ENCODE results near the gene SEMA3A. TPM values are rescaled to one million over a fixed set of nuclear protein-coding genes. Genes with fewer than 3 reads are reported as not detected.

Gene SEMA3A
- total and polyA plus RNA-seq, 4 donors, result 0.13 to 0.56 (median 0.20) TPM

- Histone ChIP-seq H3K27ac (ENCODE audit: low read depth in 1 of 2, low read length in 2 of 2) (no peak overlapping the region), H3K4me3 (ENCODE audit: low read depth in 1 of 3, low read length in 3 of 3) (no peak overlapping the region), H3K36me3 (ENCODE audit: control insufficient read depth in 4 of 4, insufficient read depth in 3 of 4, low read depth in 1 of 4, low read length in 3 of 4) (no peaks in the 10 kb centered on the region), H3K4me1 (ENCODE audit: control insufficient read depth in 4 of 4, insufficient read depth in 4 of 4, low read length in 3 of 4) (no peaks in the 10 kb centered on the region), H3K27me3 (ENCODE audit: control insufficient read depth in 4 of 4, insufficient read depth in 4 of 4, low read length in 3 of 4) (no peaks in the 10 kb centered on the region), H3K9me3 (ENCODE audit: control insufficient read depth in 4 of 4, low read length in 3 of 4) (no peaks in the 10 kb centered on the region), H3K9ac (ENCODE audit: low read depth in 1 of 2, low read length in 2 of 2) (no peak overlapping the region)
- WGBS, result 66% methylated on average over 1 of the region's 1 CpG
- no peak for DNase-seq (ENCODE audit: low spot score)
- TF ChIP-seq REST (IDR thresholded peaks at IDR 0.05) (no peak), NR2F2 (IDR thresholded peaks at IDR 0.05) (no peak), TAF1 (conservative IDR thresholded peaks at IDR 0.05) (no peak), HNF4G (IDR thresholded peaks at IDR 0.05) (no peak), YY1 (IDR thresholded peaks at IDR 0.05) (no peak), GABPA (IDR thresholded peaks at IDR 0.05 in 1 of 2, conservative IDR thresholded peaks at IDR 0.05 in 1 of 2) (no peak)
- TF ChIP-seq, protein P1, sequence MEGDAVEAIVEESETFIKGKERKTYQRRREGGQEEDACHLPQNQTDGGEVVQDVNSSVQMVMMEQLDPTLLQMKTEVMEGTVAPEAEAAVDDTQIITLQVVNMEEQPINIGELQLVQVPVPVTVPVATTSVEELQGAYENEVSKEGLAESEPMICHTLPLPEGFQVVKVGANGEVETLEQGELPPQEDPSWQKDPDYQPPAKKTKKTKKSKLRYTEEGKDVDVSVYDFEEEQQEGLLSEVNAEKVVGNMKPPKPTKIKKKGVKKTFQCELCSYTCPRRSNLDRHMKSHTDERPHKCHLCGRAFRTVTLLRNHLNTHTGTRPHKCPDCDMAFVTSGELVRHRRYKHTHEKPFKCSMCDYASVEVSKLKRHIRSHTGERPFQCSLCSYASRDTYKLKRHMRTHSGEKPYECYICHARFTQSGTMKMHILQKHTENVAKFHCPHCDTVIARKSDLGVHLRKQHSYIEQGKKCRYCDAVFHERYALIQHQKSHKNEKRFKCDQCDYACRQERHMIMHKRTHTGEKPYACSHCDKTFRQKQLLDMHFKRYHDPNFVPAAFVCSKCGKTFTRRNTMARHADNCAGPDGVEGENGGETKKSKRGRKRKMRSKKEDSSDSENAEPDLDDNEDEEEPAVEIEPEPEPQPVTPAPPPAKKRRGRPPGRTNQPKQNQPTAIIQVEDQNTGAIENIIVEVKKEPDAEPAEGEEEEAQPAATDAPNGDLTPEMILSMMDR (IDR thresholded peaks at IDR 0.05; ENCODE audit: low read depth, low read length, missing input control), result no peak
- TF ChIP-seq, protein P2, sequence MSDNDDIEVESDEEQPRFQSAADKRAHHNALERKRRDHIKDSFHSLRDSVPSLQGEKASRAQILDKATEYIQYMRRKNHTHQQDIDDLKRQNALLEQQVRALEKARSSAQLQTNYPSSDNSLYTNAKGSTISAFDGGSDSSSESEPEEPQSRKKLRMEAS (IDR thresholded peaks at IDR 0.05), result no peak
Observed at GRCh38 chr7:84105586-84105985, 89.0 kb downstream of the SEMA3A start.

DNA sequence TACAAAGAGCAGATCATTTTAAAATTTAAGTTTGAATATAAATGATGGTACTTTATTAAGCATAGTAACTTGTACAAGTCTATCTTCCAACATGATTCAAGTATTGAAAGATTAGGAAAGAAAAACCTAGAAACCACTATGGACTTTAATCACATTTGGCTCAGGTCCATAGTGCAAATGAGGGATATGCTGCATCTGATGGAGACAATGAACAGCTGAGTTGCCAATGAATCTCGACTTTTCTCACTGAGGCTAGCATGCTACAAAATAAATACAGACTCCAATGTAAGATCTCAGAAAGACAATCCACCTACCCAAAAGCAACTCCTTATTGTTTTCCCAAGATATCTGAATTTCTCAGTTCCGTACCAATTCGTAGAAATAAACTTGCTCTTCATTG, 89.8 kb downstream of the SEMA3A start:
- Histone ChIP-seq H3K4me3 (ENCODE audit: low read depth in 1 of 3, low read length in 3 of 3) (no peak overlapping the region), H3K9me3 (ENCODE audit: control insufficient read depth in 4 of 4, low read length in 3 of 4) (no peaks in the 10 kb centered on the region), H3K4me1 (ENCODE audit: control insufficient read depth in 4 of 4, insufficient read depth in 4 of 4, low read length in 3 of 4) (no peaks in the 10 kb centered on the region), H3K9ac (ENCODE audit: low read depth in 1 of 2, low read length in 2 of 2) (no peak overlapping the region), H3K36me3 (ENCODE audit: control insufficient read depth in 4 of 4, insufficient read depth in 3 of 4, low read depth in 1 of 4, low read length in 3 of 4) (no peaks in the 10 kb centered on the region), H3K27me3 (ENCODE audit: control insufficient read depth in 4 of 4, insufficient read depth in 4 of 4, low read length in 3 of 4) (no peaks in the 10 kb centered on the region), H3K27ac (ENCODE audit: low read depth in 1 of 2, low read length in 2 of 2) (no peak overlapping the region)
- WGBS, result 69% methylated on average over 3 of the region's 3 CpGs
- DNase-seq (ENCODE audit: low spot score), result no peak
- TF ChIP-seq REST (IDR thresholded peaks at IDR 0.05) (no peak), FOXA2 (IDR thresholded peaks at IDR 0.05) (no peak), JUND (IDR thresholded peaks at IDR 0.05) (no peak), HNF4A (conservative IDR thresholded peaks at IDR 0.05) (no peak), HNF4G (IDR thresholded peaks at IDR 0.05) (no peak), EGR1 (IDR thresholded peaks at IDR 0.05; ENCODE audit: low read depth in 2 of 2) (no peak), YY1 (IDR thresholded peaks at IDR 0.05) (no peak), TAF1 (conservative IDR thresholded peaks at IDR 0.05) (no peak), FOXA1 (IDR thresholded peaks at IDR 0.05) (no peak), RXRA (IDR thresholded peaks at IDR 0.05) (no peak), RAD21 (IDR thresholded peaks at IDR 0.05) (no peak), SP1 (IDR thresholded peaks at IDR 0.05) (no peak)
- TF ChIP-seq, protein P3, sequence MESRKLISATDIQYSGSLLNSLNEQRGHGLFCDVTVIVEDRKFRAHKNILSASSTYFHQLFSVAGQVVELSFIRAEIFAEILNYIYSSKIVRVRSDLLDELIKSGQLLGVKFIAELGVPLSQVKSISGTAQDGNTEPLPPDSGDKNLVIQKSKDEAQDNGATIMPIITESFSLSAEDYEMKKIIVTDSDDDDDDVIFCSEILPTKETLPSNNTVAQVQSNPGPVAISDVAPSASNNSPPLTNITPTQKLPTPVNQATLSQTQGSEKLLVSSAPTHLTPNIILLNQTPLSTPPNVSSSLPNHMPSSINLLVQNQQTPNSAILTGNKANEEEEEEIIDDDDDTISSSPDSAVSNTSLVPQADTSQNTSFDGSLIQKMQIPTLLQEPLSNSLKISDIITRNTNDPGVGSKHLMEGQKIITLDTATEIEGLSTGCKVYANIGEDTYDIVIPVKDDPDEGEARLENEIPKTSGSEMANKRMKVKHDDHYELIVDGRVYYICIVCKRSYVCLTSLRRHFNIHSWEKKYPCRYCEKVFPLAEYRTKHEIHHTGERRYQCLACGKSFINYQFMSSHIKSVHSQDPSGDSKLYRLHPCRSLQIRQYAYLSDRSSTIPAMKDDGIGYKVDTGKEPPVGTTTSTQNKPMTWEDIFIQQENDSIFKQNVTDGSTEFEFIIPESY (IDR thresholded peaks at IDR 0.05), result no peak
- TF ChIP-seq, protein P1 (IDR thresholded peaks at IDR 0.05; ENCODE audit: low read depth, low read length, missing input control), result no peak

All from liver (tissue), 9 donors.